ENCODE results near the gene BPIFA3.
"Not testable (repeated sequence)": the region's sequence is repeated elsewhere in the genome, so short reads cannot be mapped to it uniquely, and the experiment has no call there.

Gene BPIFA3

GRCh38 chr20:33177866-33178265 is 39.3 kb upstream of the BPIFA3 start:
- DNase-seq (ENCODE audit: low read depth) = no peak
- H3K4me3 ChIP-seq (ENCODE audit: control insufficient read depth, low read depth, low read length) = no peak overlapping the region
- no peak for TF ChIP-seq CTCF (conservative IDR thresholded peaks at IDR 0.05; ENCODE audit: control insufficient read depth, insufficient read depth, low read depth, low read length)

- no peak overlapping the region for H3K4me3 ChIP-seq (ENCODE audit: control insufficient read depth, low read depth, low read length)
- no peak for TF ChIP-seq CTCF (conservative IDR thresholded peaks at IDR 0.05; ENCODE audit: control insufficient read depth, insufficient read depth, low read depth, low read length)
These were observed 38.4 kb upstream of the BPIFA3 start for GRCh38 chr20:33178726-33179125.

GRCh38 chr20:33180169-33180568 is 37.0 kb upstream of the BPIFA3 start:
- no peak for TF ChIP-seq CTCF (conservative IDR thresholded peaks at IDR 0.05; ENCODE audit: control insufficient read depth, insufficient read depth, low read depth, low read length)
- DNase-seq (ENCODE audit: low read depth) = no peak

More at GRCh38 chr20:33178726-33179125, 38.4 kb upstream of the BPIFA3 start:
- DNase-seq (ENCODE audit: low read depth) = no peak

GRCh38 chr20:33181482-33182093 is 35.6 kb upstream of the BPIFA3 start:
- H3K4me3 ChIP-seq (ENCODE audit: control insufficient read depth, low read depth, low read length) = no peak overlapping the region
- DNase-seq (ENCODE audit: low read depth) = no peak
- no peak for TF ChIP-seq CTCF (conservative IDR thresholded peaks at IDR 0.05; ENCODE audit: control insufficient read depth, insufficient read depth, low read depth, low read length)

More at GRCh38 chr20:33180169-33180568, 37.0 kb upstream of the BPIFA3 start:
- H3K4me3 ChIP-seq (ENCODE audit: control insufficient read depth, low read depth, low read length) = no peak overlapping the region

- no peak for DNase-seq (ENCODE audit: low read depth)
- no peak for TF ChIP-seq CTCF (conservative IDR thresholded peaks at IDR 0.05; ENCODE audit: control insufficient read depth, insufficient read depth, low read depth, low read length)
These were observed 33.8 kb upstream of the BPIFA3 start for GRCh38 chr20:33183312-33183711.

GRCh38 chr20:33185031-33185590 is 32.0 kb upstream of the BPIFA3 start:
- not testable (repeated sequence) for H3K4me3 ChIP-seq (ENCODE audit: control insufficient read depth, low read depth, low read length); DNase-seq (ENCODE audit: low read depth)

More at GRCh38 chr20:33183312-33183711, 33.8 kb upstream of the BPIFA3 start:
- no peak overlapping the region for H3K4me3 ChIP-seq (ENCODE audit: control insufficient read depth, low read depth, low read length)

GRCh38 chr20:33187491-33187890 is 29.7 kb upstream of the BPIFA3 start:
- no peak for TF ChIP-seq CTCF (conservative IDR thresholded peaks at IDR 0.05; ENCODE audit: control insufficient read depth, insufficient read depth, low read depth, low read length)
- no peak for DNase-seq (ENCODE audit: low read depth)

More at GRCh38 chr20:33187491-33187890, 29.7 kb upstream of the BPIFA3 start:
- H3K4me3 ChIP-seq (ENCODE audit: control insufficient read depth, low read depth, low read length) = no peak overlapping the region
